Caco-2 (cell line): ENCODE results near the gene SYCP2. TPM values are rescaled to one million over a fixed set of nuclear protein-coding genes. Genes with fewer than 3 reads are reported as not detected.
A peak's percentile ranks its signal among the peaks of the same experiment; 100 is the strongest.

Experiments
- BruUV-seq: library from RNA; stranded (reverse); fragments of 400-500 nt; replicated peaks from 2 replicates; lab custom pipeline; 2021; lab: Mats Ljungman, UMichigan
- CTCF ChIA-PET: fragments of 300-600 bp; sonication (Branson Sonifier 250); formaldehyde crosslinking; loops from one replicate; lab custom pipeline; 2022; ENCODE audit warnings: antibody characterized with exemption; lab: Charles Lee
- POLR2A ChIA-PET: fragments of 300-600 bp; sonication (Branson Sonifier 250); formaldehyde crosslinking; loops from one replicate; lab custom pipeline; 2022; ENCODE audit warnings: antibody characterized with exemption; lab: Charles Lee
- DNase-seq, 2 experiments: peaks; one replicate each; pipeline versions ENCODE4 v3.0.0 to v3.0.0-alpha.2; 2020 to 2022
- H3K27me3 ChIP-seq: replicated peaks from 2 replicates; pipeline ENCODE4 v1.6.0; 2011; ENCODE audit warnings: low read length; ENCODE audit not compliant: control insufficient read depth, insufficient read depth
- H3K36me3 ChIP-seq: 2 replicates; pipeline ENCODE4 v1.5.1; 2011; ENCODE audit warnings: low read length; ENCODE audit not compliant: control insufficient read depth, insufficient read depth
- H3K4me1 ChIP-seq: fragments of 250-450 bp; sonication (Bioruptor Pico); 2 replicates; pipeline ENCODE4 v1.5.1; 2020; ENCODE audit warnings: mild to moderate bottlenecking
- H3K4me3 ChIP-seq: 2 replicates; pipeline ENCODE4 v1.5.1; 2011; ENCODE audit warnings: low read depth, mild to moderate bottlenecking, control low read depth, low read length
- H3K9me3 ChIP-seq: fragments of 250-450 bp; sonication (Bioruptor Pico); 2 replicates; pipeline ENCODE4 v1.5.1; 2020; ENCODE audit warnings: mild to moderate bottlenecking, moderate library complexity
- H3K27ac Mint-ChIP-seq: one replicate; pipeline ENCODE4 v1.8.0; 2022; ENCODE audit warnings: mixed read lengths; ENCODE audit not compliant: unreplicated experiment
- H3K27me3 Mint-ChIP-seq: one replicate; pipeline ENCODE4 v1.8.0; 2022; ENCODE audit warnings: mixed read lengths; ENCODE audit not compliant: insufficient read depth, unreplicated experiment
- H3K36me3 Mint-ChIP-seq: one replicate; pipeline ENCODE4 v1.8.0; 2022; ENCODE audit warnings: mild to moderate bottlenecking, mixed read lengths; ENCODE audit not compliant: insufficient read depth, unreplicated experiment
- H3K4me1 Mint-ChIP-seq: one replicate; pipeline ENCODE4 v1.8.0; 2022; ENCODE audit warnings: low read depth, mixed read lengths; ENCODE audit not compliant: unreplicated experiment
- H3K4me3 Mint-ChIP-seq: one replicate; pipeline ENCODE4 v1.8.0; 2022; ENCODE audit warnings: mild to moderate bottlenecking, moderate library complexity, mixed read lengths; ENCODE audit not compliant: unreplicated experiment
- H3K9me3 Mint-ChIP-seq: one replicate; pipeline ENCODE4 v1.8.0; 2022; ENCODE audit warnings: mixed read lengths; ENCODE audit not compliant: unreplicated experiment
- intact Hi-C: fragments of 100-400 bp; cut with micrococcal nuclease; formaldehyde crosslinking; loops from one replicate; pipeline ENCODE4 v1.10.0; 2022; ENCODE audit not compliant: unreplicated experiment
- total RNA-seq: library from RNA; stranded (reverse); gene quantifications from 2 replicates; pipeline ENCODE4 v1.2.3, GENCODE V29; 2022
- TF ChIP-seq, protein P1 (sequence below), 2 experiments: fragments of 200-600 bp in 1 of 2; IDR thresholded peaks; 1 replicate in 1 of 2; 2 replicates in 1 of 2; pipeline versions ENCODE4 v1.5.1 to v1.8.0; 2011 to 2022; ENCODE audit warnings: antibody characterized with exemption in 1 of 2, control low read depth in 1 of 2, inconsistent platforms in 1 of 2, low read depth in 1 of 2, low read length in 1 of 2, mild to moderate bottlenecking in 1 of 2, moderate library complexity in 1 of 2; ENCODE audit not compliant: insufficient read depth in 1 of 2, severe bottlenecking in 1 of 2, unreplicated experiment in 1 of 2

SYCP2 gene
- total RNA-seq, 1 experiment from 2014 or later, result 68.7 TPM

DNA sequence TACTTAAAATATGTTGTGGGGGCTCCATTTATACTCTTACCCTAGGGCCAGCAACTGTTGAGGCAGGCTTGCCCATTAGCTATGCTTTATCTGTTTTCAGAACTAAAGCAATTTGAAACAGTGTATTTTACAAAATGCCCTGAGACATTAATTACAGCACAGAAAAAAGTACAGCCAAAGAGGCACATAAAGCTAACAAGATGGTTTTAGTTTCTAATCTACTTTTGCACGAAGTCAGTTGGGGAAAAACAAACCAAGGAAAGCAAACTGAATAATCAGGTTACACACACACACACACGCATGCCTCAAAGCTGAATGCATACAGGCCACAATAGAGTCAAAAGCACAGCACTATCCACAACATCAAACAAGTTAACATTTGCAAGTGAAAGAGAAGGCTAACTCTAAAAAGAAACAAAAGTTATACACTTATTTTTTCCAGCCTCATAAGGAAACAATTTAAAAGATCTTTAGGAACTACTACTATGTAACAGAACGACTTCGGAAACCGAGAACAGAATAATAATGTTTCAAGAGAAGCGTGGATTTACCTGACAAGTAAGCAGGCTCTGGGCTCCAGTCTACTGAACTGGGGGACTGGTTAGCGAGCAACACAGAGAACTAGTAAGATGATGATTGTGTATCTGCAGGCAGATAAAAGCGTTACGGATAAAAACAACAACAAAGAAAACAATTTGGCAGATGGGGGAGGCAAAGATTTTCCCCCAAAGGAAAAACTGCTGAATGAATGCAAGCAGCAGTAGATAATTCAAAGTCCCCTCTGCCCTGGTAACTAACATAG is 1.7 kb downstream of the SYCP2 start:
- Mint-ChIP-seq H3K9me3 (no peaks in the 10 kb centered on the region), H3K27ac (no peak overlapping the region), H3K27me3 (no peaks in the 10 kb centered on the region), H3K4me1 (peaks cover 25% of the 10 kb centered on the region), H3K36me3 (peaks cover 22% of the 10 kb centered on the region), H3K4me3 (peak overlapping the region; percentile 84)
- ChIA-PET CTCF (no interaction called here), POLR2A (interaction anchor here (1.1 kb wide), 1 partner anchor 8 kb away, joined by 3 read pairs; the partner anchor contains the start of genes FAM217B and PPP1R3D)
- intact Hi-C loops, result no loop called here
- TF ChIP-seq, protein P1, sequence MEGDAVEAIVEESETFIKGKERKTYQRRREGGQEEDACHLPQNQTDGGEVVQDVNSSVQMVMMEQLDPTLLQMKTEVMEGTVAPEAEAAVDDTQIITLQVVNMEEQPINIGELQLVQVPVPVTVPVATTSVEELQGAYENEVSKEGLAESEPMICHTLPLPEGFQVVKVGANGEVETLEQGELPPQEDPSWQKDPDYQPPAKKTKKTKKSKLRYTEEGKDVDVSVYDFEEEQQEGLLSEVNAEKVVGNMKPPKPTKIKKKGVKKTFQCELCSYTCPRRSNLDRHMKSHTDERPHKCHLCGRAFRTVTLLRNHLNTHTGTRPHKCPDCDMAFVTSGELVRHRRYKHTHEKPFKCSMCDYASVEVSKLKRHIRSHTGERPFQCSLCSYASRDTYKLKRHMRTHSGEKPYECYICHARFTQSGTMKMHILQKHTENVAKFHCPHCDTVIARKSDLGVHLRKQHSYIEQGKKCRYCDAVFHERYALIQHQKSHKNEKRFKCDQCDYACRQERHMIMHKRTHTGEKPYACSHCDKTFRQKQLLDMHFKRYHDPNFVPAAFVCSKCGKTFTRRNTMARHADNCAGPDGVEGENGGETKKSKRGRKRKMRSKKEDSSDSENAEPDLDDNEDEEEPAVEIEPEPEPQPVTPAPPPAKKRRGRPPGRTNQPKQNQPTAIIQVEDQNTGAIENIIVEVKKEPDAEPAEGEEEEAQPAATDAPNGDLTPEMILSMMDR (IDR thresholded peaks at IDR 0.05; ENCODE audit: insufficient read depth in 1 of 2, low read depth in 1 of 2, low read length in 1 of 2, severe bottlenecking in 1 of 2, unreplicated experiment in 1 of 2), result no peak
- H3K36me3 ChIP-seq, result no peaks in the 10 kb centered on the region
- peak overlapping the region; percentile 13 for H3K4me3 ChIP-seq
- no peaks in the 10 kb centered on the region for H3K9me3 ChIP-seq
- H3K4me1 ChIP-seq, result peaks cover 22% of the 10 kb centered on the region; the same call in 1 of the 2 replicates
- DNase-seq, result no peak
- TSS peak; percentile 24 for BruUV-seq
- no peaks in the 10 kb centered on the region for H3K27me3 ChIP-seq

DNA sequence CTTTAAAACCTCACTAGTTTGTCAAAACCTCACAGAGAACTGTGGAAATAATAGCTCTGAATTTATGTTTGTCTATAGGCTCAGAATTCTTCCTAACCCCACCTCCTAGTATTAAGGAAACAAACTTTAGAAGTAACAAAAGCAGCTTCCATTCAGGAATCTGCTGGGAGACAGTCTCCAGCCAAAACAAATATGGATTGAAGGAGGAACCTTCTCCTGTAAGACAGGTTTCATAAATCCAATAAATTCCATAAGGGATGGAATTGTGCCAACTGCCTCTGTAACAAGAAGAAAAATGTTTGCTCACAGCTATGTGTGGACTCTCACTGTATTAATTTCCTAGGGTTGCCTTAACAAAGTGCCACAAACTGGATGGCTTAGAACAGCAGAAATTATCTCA is 7.5 kb downstream of the SYCP2 start:
- Histone ChIP-seq H3K4me1 (peaks cover 20% of the 10 kb centered on the region), H3K36me3 (no peaks in the 10 kb centered on the region), H3K4me3 (no peak overlapping the region), H3K9me3 (no peaks in the 10 kb centered on the region), H3K27me3 (no peaks in the 10 kb centered on the region)
- Mint-ChIP-seq H3K9me3 (no peaks in the 10 kb centered on the region), H3K27me3 (no peaks in the 10 kb centered on the region), H3K27ac (no peak overlapping the region), H3K4me3 (no peak overlapping the region), H3K4me1 (peaks cover 14% of the 10 kb centered on the region), H3K36me3 (peaks cover under 1% of the 10 kb centered on the region)
- DNase-seq, result no peak
- TF ChIP-seq, protein P1 (IDR thresholded peaks at IDR 0.05; ENCODE audit: insufficient read depth in 1 of 2, low read depth in 1 of 2, low read length in 1 of 2, severe bottlenecking in 1 of 2, unreplicated experiment in 1 of 2), result no peak
- no TSS peak for BruUV-seq
- intact Hi-C loops, result no loop called here
- CTCF ChIA-PET, result interaction anchor here (1.7 kb wide), 1 partner anchor 8 kb away, joined by 8 read pairs; the partner anchor contains the start of gene SYCP2
- POLR2A ChIA-PET, result interaction anchor here (0.6 to 1.4 kb wide), 2 partner anchors 14 to 20 kb away, joined by 3 to 9 read pairs; partner anchors contain the start of genes FAM217B and PPP1R3D

DNA sequence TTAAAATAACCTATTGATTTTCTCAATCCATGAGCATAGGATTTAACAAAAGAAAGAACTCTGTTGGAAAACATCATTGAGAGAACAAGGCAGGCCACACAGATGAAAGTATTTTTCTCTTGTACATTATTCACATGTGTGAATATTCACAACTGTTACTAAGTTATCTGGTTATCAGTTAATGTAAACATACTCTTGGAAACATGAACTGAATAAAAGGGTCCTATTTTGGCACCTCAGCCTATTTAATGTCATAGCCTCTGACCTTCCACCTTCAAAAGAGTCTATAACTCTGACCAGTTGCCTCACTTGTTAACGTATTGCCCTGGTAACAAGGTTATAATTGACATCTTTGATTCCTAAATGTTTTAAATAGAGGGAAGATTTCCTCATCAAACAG is 8.1 kb downstream of the SYCP2 start:
- ChIA-PET CTCF (interaction anchor here (1.0 to 1.7 kb wide), 2 partner anchors 9 to 30 kb away, joined by 3 to 8 read pairs; partner anchors contain the start of gene SYCP2), POLR2A (interaction anchor here (0.6 to 1.4 kb wide), 2 partner anchors 15 to 20 kb away, joined by 3 to 9 read pairs; partner anchors contain the start of genes FAM217B and PPP1R3D)
- Histone ChIP-seq H3K36me3 (no peaks in the 10 kb centered on the region), H3K27me3 (no peaks in the 10 kb centered on the region), H3K4me1 (peaks cover 20% of the 10 kb centered on the region), H3K4me3 (no peak overlapping the region), H3K9me3 (no peaks in the 10 kb centered on the region)
- no peak overlapping the region for H3K4me3 Mint-ChIP-seq
- no peaks in the 10 kb centered on the region for H3K9me3 Mint-ChIP-seq
- no peak overlapping the region for H3K27ac Mint-ChIP-seq
- H3K36me3 Mint-ChIP-seq, result no peaks in the 10 kb centered on the region
- peaks cover 14% of the 10 kb centered on the region for H3K4me1 Mint-ChIP-seq
- DNase-seq, result no peak
- TF ChIP-seq, protein P1 (IDR thresholded peaks at IDR 0.05; ENCODE audit: insufficient read depth in 1 of 2, low read depth in 1 of 2, low read length in 1 of 2, severe bottlenecking in 1 of 2, unreplicated experiment in 1 of 2), result no peak
- BruUV-seq, result no TSS peak
- H3K27me3 Mint-ChIP-seq, result no peaks in the 10 kb centered on the region
- intact Hi-C loops, result no loop called here
